ENCODE results near the gene ADD2.
"Not testable (repeated sequence)": the region's sequence is repeated elsewhere in the genome, so short reads cannot be mapped to it uniquely, and the experiment has no call there.

The ADD2 gene
- total RNA-seq: 0.04 to 1.5 reads per million in 2 donors

- no peak for DNase-seq
These were observed at the start of gene ADD2 for GRCh38 chr2:70767699-70768589. TSS of gene ADD2 (minus strand) at chr2:70768200. CDS start at chr2:70706408, 61,792 bp downstream.

GRCh38 chr2:70817284-70817954 is 49.4 kb upstream of the ADD2 start:
- no peak for DNase-seq

- DNase-seq: no peak
These were observed 48.7 kb upstream of the ADD2 start for GRCh38 chr2:70816726-70817125.

- no peak for DNase-seq
These were observed 41.3 kb upstream of the ADD2 start for GRCh38 chr2:70808983-70809958.

- no peak for DNase-seq
These were observed 39.8 kb upstream of the ADD2 start for GRCh38 chr2:70807828-70808118.

GRCh38 chr2:70807102-70807827 is 39.3 kb upstream of the ADD2 start:
- DNase-seq: no peak

- DNase-seq: no peak
These were observed 38.6 kb upstream of the ADD2 start for GRCh38 chr2:70806620-70807019.

- DNase-seq: no peak
These were observed 38.0 kb upstream of the ADD2 start for GRCh38 chr2:70806013-70806412.

GRCh38 chr2:70801607-70802263 is 33.7 kb upstream of the ADD2 start:
- no peak for DNase-seq

- DNase-seq: no peak
These were observed 31.7 kb upstream of the ADD2 start for GRCh38 chr2:70799706-70800105.

GRCh38 chr2:70797996-70798395 is 30.0 kb upstream of the ADD2 start:
- DNase-seq: not testable (repeated sequence)

- no peak for DNase-seq
These were observed 29.5 kb upstream of the ADD2 start for GRCh38 chr2:70797506-70797905.

- no peak for DNase-seq
These were observed 28.3 kb upstream of the ADD2 start for GRCh38 chr2:70796262-70796661.

GRCh38 chr2:70795164-70795995 is 27.4 kb upstream of the ADD2 start:
- no peak for DNase-seq

- no peak for DNase-seq
These were observed 25.4 kb upstream of the ADD2 start for GRCh38 chr2:70793450-70793849.

- DNase-seq: no peak
These were observed 22.3 kb upstream of the ADD2 start, which contains the start of gene FIGLA for GRCh38 chr2:70790136-70790828. TSS of gene FIGLA (minus strand) at chr2:70790643. CDS start at chr2:70790638, 5 bp downstream.

GRCh38 chr2:70789304-70790135 is 21.5 kb upstream of the ADD2 start:
- no peak for DNase-seq

GRCh38 chr2:70785137-70785911 is 17.3 kb upstream of the ADD2 start:
- DNase-seq: no peak

Data from activated gamma-delta T cell (primary cell).